ENCODE results near the gene PITPNM3. TPM values are rescaled to one million over a fixed set of nuclear protein-coding genes. Genes with fewer than 3 reads are reported as not detected.
"Not testable (repeated sequence)": the region's sequence is repeated elsewhere in the genome, so short reads cannot be mapped to it uniquely, and the experiment has no call there.

PITPNM3 gene
- total and polyA plus RNA-seq, 2 of the 8 experiments (the other 6 are each of a cell fraction or from before 2014, with no cell fraction given): 1.7 to 3.1 TPM

- H3K79me2 ChIP-seq (ENCODE audit: control insufficient read depth in 1 of 2, insufficient read depth in 2 of 2, low read length in 2 of 2); H2AK5ac ChIP-seq (ENCODE audit: low read depth, low read length); H2BK12ac ChIP-seq (ENCODE audit: low read depth, low read length); H3K9ac ChIP-seq (replicated peaks in 1 of 4; ENCODE audit: extremely low read depth in 1 of 4, low read depth in 3 of 4, low read length in 3 of 4); H3K23me2 ChIP-seq (ENCODE audit: low read depth, low read length); H2BK15ac ChIP-seq (ENCODE audit: low read length); H4K91ac ChIP-seq (replicated peaks; ENCODE audit: insufficient read length, low read length); H3K18ac ChIP-seq (ENCODE audit: extremely low read depth, low read length); H3K27ac ChIP-seq (ENCODE audit: low read depth, low read length); H3K4ac ChIP-seq (replicated peaks; ENCODE audit: insufficient read length, low read depth, low read length); H3K4me1 ChIP-seq (replicated peaks in 1 of 4; ENCODE audit: control insufficient read depth in 3 of 4, insufficient read depth in 4 of 4, low read length in 3 of 4); H4K8ac ChIP-seq (ENCODE audit: extremely low read depth, insufficient read depth, low read length); POLR2A ChIA-PET (ENCODE audit: partially characterized antibody); H3K14ac ChIP-seq (ENCODE audit: insufficient read length); H3K23ac ChIP-seq (ENCODE audit: insufficient read length); H2BK120ac ChIP-seq (replicated peaks; ENCODE audit: low read depth, low read length); H2BK5ac ChIP-seq (ENCODE audit: low read depth, low read length); H3K56ac ChIP-seq (replicated peaks; ENCODE audit: insufficient read length, low read depth, low read length); H4K20me1 ChIP-seq (replicated peaks in 1 of 2; ENCODE audit: control insufficient read depth in 1 of 2, insufficient read depth in 2 of 2, low read length in 2 of 2); H3K4me2 ChIP-seq (ENCODE audit: insufficient read depth in 1 of 2, low read depth in 2 of 2, low read length in 2 of 2); H3K9me3 ChIP-seq (ENCODE audit: insufficient read depth in 2 of 2, low read depth in 1 of 2, low read length in 1 of 2); H2BK20ac ChIP-seq (ENCODE audit: low read length); H3K79me1 ChIP-seq (ENCODE audit: low read depth, low read length); H4K5ac ChIP-seq (ENCODE audit: insufficient read length, low read depth, low read length); CTCF ChIA-PET (ENCODE audit: partially characterized antibody); H3K27me3 ChIP-seq (replicated peaks in 1 of 4; ENCODE audit: control insufficient read depth in 3 of 4, extremely low read depth in 1 of 4, insufficient read depth in 3 of 4, low read length in 3 of 4); FAIRE-seq; H2AFZ ChIP-seq (ENCODE audit: low read length); H3K4me3 ChIP-seq (ENCODE audit: extremely low read depth in 1 of 4, insufficient read depth in 2 of 4, low read depth in 3 of 4, low read length in 4 of 4); DNase-seq (ENCODE audit: low read depth in 1 of 2, low spot score in 2 of 2): not testable (repeated sequence)
- peaks cover 15 to 59% (median 29%) of the 10 kb centered on the region in 4 experiments for H3K36me3 ChIP-seq (ENCODE audit: control insufficient read depth in 2 of 4, insufficient read depth in 4 of 4, low read length in 3 of 4)
- WGBS, 2 experiments (ENCODE audit: extremely low coverage in 1 of 2, insufficient coverage in 1 of 2, insufficient read length in 1 of 2, insufficient replicate concordance in 2 of 2, low coverage in 1 of 2, low lambda C conversion rate in 2 of 2, missing lambda C conversion rate in 1 of 2): 94% methylated on average over 14 of the region's 14 CpGs; no CpG with 5 or more reads in 1 of the 2 experiments
Observed at GRCh38 chr17:6593371-6593770, 37.0 kb upstream of the PITPNM3 start.
